ENCODE results near the gene HS3ST4. TPM values are rescaled to one million over a fixed set of nuclear protein-coding genes. Genes with fewer than 3 reads are reported as not detected.

HS3ST4 gene
- total and polyA plus RNA-seq, 10 of the 15 experiments (the other 5 are each of a cell fraction or from before 2014, with no cell fraction given) = 0.05 TPM; not detected in 9

DNA sequence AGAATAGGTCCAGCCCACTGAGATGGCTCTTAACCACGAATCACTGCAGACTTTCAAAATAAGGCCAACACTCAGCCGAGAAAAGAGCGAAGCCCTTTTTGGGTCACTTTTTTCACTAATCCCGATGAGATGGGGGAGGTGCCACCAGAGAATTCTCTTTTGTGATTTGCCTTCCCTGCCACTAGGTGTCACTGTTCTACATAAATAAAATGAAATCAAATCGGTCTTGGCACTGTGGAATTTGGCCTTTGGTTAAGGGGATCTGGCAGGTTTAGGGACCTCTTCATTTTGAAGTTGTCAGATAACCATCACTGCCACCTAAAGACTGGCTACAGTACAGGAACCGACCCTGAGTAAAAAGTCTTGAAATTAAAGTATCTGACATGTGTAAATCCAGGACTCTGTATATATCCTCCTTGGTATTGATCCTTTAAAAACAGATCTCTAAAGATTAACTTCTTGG lies 147.0 kb downstream of the HS3ST4 start:
- Histone ChIP-seq H3K4me3 (no peak overlapping the region), H3K27ac (ENCODE audit: control insufficient read depth, insufficient read depth) (no peak overlapping the region), H3K4me1 (ENCODE audit: control insufficient read depth, insufficient read depth, low read length) (no peaks in the 10 kb centered on the region), H3K79me2 (ENCODE audit: control insufficient read depth, insufficient read depth, low read length) (no peaks in the 10 kb centered on the region), H3K9me3 (replicated peaks; ENCODE audit: control insufficient read depth, insufficient read depth, low read length) (no peaks in the 10 kb centered on the region), H3K36me3 (ENCODE audit: control insufficient read depth in 2 of 2, insufficient read depth in 2 of 2, low read length in 1 of 2) (no peaks in the 10 kb centered on the region), H3K27me3 (replicated peaks in 1 of 2; ENCODE audit: control insufficient read depth in 2 of 2, insufficient read depth in 2 of 2, low read length in 1 of 2) (no peaks in the 10 kb centered on the region), H3K9ac (ENCODE audit: control insufficient read depth, insufficient read depth, low read length) (no peak overlapping the region), H4K20me1 (ENCODE audit: control insufficient read depth, insufficient read depth) (no peaks in the 10 kb centered on the region), H2AFZ (ENCODE audit: control insufficient read depth, low read depth, low read length) (no peak overlapping the region), H3K4me2 (ENCODE audit: control insufficient read depth, insufficient read depth) (no peak overlapping the region)
- ChIA-PET RAD21 (ENCODE audit: unreplicated experiment) (no interaction called here), SMC1A (ENCODE audit: uncharacterized antibody, unreplicated experiment) (interaction anchor here (0.6 kb wide), 1 partner anchor 579 kb away, joined by 3 read pairs; no protein-coding TSS in a partner anchor), POLR2A (no interaction called here), CTCF (interaction anchor here (0.6 to 1.4 kb wide), 3 partner anchors 18 to 185 kb away, joined by 3 to 6 read pairs (median 4); no protein-coding TSS in a partner anchor)
- peak; percentile 11 for DNase-seq (ENCODE audit: low read depth, low spot score)
- in situ Hi-C loops (cut with MboI) = loop anchor here (5.0 to 25.0 kb wide), 3 partner anchors 1274 to 1616 kb away; no protein-coding TSS in a partner anchor
- no TSS peak for BruUV-seq (replicated peaks)
- TF ChIP-seq NFYB (IDR thresholded peaks at IDR 0.05; ENCODE audit: insufficient read depth, low read depth, low read length) (no peak), NFXL1 (IDR thresholded peaks at IDR 0.05; ENCODE audit: borderline replicate concordance) (no peak), ZSCAN29 (IDR thresholded peaks at IDR 0.05) (no peak), JUNB (IDR thresholded peaks at IDR 0.05) (no peak), BCL11A (IDR thresholded peaks at IDR 0.05; ENCODE audit: low read depth, low read length) (no peak), RAD21 (IDR thresholded peaks at IDR 0.05; ENCODE audit: insufficient read depth, low read depth, low read length) (peak; percentile 72), CHD1 (IDR thresholded peaks at IDR 0.05; ENCODE audit: low read depth, low read length) (no peak), BRCA1 (IDR thresholded peaks at IDR 0.05; ENCODE audit: low read depth, low read length) (no peak), SMC3 (IDR thresholded peaks at IDR 0.05; ENCODE audit: borderline replicate concordance, low read length) (peak; percentile 51; the same call in 1 of the 2 replicates)
- TF ChIP-seq, protein P1, sequence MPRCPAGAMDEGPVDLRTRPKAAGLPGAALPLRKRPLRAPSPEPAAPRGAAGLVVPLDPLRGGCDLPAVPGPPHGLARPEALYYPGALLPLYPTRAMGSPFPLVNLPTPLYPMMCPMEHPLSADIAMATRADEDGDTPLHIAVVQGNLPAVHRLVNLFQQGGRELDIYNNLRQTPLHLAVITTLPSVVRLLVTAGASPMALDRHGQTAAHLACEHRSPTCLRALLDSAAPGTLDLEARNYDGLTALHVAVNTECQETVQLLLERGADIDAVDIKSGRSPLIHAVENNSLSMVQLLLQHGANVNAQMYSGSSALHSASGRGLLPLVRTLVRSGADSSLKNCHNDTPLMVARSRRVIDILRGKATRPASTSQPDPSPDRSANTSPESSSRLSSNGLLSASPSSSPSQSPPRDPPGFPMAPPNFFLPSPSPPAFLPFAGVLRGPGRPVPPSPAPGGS (IDR thresholded peaks at IDR 0.05; ENCODE audit: borderline replicate concordance, insufficient read depth, low read depth, low read length, poor library complexity, severe bottlenecking) = no peak
- TF ChIP-seq, protein P2, sequence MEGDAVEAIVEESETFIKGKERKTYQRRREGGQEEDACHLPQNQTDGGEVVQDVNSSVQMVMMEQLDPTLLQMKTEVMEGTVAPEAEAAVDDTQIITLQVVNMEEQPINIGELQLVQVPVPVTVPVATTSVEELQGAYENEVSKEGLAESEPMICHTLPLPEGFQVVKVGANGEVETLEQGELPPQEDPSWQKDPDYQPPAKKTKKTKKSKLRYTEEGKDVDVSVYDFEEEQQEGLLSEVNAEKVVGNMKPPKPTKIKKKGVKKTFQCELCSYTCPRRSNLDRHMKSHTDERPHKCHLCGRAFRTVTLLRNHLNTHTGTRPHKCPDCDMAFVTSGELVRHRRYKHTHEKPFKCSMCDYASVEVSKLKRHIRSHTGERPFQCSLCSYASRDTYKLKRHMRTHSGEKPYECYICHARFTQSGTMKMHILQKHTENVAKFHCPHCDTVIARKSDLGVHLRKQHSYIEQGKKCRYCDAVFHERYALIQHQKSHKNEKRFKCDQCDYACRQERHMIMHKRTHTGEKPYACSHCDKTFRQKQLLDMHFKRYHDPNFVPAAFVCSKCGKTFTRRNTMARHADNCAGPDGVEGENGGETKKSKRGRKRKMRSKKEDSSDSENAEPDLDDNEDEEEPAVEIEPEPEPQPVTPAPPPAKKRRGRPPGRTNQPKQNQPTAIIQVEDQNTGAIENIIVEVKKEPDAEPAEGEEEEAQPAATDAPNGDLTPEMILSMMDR (IDR thresholded peaks at IDR 0.05 in 2 of 3, conservative IDR thresholded peaks at IDR 0.05 in 1 of 3; ENCODE audit: control insufficient read depth in 2 of 3, extremely low read depth in 1 of 3, insufficient read depth in 1 of 3, low read depth in 3 of 3, low read length in 3 of 3) = peak; percentile 63 to 67 (median 63)
- ATAC-seq = peak; percentile 65
- peak; percentile 75 for FAIRE-seq
- 2% methylated on average over 6 of the region's 6 CpGs for WGBS (ENCODE audit: insufficient coverage, insufficient replicate concordance, low lambda C conversion rate, missing lambda C conversion rate)
- intact Hi-C loops (cut with micrococcal nuclease; ENCODE audit: unreplicated experiment) = loop anchor here (5.0 kb wide), 5 partner anchors 614 to 1619 kb away; no protein-coding TSS in a partner anchor

All from GM12878 (cell line).